OCI-LY1 (cell line): ENCODE results near the gene SERPINB1.

Source experiments
- EZH2 ChIP-seq: fragments of 200-600 bp; sonication (generic), shearing (Covaris generic); IDR thresholded peaks from 2 replicates; pipeline ENCODE4 v1.8.0; 2017; ENCODE audit warnings: borderline replicate concordance, mixed run types, mild to moderate bottlenecking, antibody characterized with exemption, low read length, moderate library complexity, mixed read lengths
- TF ChIP-seq, protein P1 (sequence below): fragments of 200-600 bp; sonication (generic), shearing (Covaris generic); IDR thresholded peaks from 2 replicates; pipeline ENCODE4 v1.5.1; 2017; ENCODE audit warnings: mild to moderate bottlenecking, antibody characterized with exemption, low read length, moderate library complexity, mixed read lengths

DNA sequence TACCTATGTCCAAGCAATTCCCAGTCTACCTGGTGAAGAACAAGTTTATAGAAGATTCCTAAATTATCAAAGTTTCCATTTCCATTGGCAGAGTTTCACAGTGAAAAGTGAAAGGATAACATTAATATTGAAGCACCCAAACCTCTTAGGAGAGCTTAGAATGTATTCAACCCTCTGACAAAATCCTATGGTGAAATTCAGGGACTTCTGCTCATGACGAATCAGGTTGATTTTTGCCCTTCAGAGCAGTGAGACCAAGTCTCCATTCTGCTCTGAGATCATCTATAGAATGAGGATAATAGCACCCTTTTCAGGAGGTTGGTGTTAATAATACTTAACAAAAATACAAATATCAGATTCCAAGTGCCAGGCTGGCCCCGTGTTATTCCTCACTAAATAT, 15.5 kb downstream of the SERPINB1 start:
- TF ChIP-seq, protein P1, sequence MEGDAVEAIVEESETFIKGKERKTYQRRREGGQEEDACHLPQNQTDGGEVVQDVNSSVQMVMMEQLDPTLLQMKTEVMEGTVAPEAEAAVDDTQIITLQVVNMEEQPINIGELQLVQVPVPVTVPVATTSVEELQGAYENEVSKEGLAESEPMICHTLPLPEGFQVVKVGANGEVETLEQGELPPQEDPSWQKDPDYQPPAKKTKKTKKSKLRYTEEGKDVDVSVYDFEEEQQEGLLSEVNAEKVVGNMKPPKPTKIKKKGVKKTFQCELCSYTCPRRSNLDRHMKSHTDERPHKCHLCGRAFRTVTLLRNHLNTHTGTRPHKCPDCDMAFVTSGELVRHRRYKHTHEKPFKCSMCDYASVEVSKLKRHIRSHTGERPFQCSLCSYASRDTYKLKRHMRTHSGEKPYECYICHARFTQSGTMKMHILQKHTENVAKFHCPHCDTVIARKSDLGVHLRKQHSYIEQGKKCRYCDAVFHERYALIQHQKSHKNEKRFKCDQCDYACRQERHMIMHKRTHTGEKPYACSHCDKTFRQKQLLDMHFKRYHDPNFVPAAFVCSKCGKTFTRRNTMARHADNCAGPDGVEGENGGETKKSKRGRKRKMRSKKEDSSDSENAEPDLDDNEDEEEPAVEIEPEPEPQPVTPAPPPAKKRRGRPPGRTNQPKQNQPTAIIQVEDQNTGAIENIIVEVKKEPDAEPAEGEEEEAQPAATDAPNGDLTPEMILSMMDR = no peak
- TF ChIP-seq EZH2 = no peak
